CD14-positive monocyte (primary cell): ENCODE results near the gene NIPBL. TPM values are rescaled to one million over a fixed set of nuclear protein-coding genes. Genes with fewer than 3 reads are reported as not detected.

Experiments used
- DNase-seq, 3 donors: peaks; one replicate each; pipeline ENCODE4 v3.0.0-alpha.2; 2011 to 2022
- H2AFZ ChIP-seq: 2 replicates; pipeline ENCODE4 v1.6.0; 2012; ENCODE audit warnings: mild to moderate bottlenecking, low read depth, low read length, inconsistent platforms; ENCODE audit not compliant: insufficient read depth, poor library complexity, severe bottlenecking
- H3K27ac ChIP-seq, 2 donors: 1 replicate in 1 of 2; 2 replicates in 1 of 2; pipeline ENCODE4 v1.5.1; 2012 to 2013; ENCODE audit warnings: low read length in 2 of 2, control low read depth in 1 of 2, inconsistent platforms in 1 of 2, low read depth in 1 of 2, mild to moderate bottlenecking in 1 of 2
- H3K27me3 ChIP-seq, 2 donors: one replicate each; pipeline versions ENCODE4 v1.6.0 to v1.6.1; 2011 to 2013; ENCODE audit warnings: low read length in 2 of 2; ENCODE audit not compliant: control insufficient read depth in 2 of 2, insufficient read depth in 2 of 2
- H3K36me3 ChIP-seq, 2 donors: replicated peaks in 1 of 2; 1 replicate in 1 of 2; 2 replicates in 1 of 2; pipeline versions ENCODE4 v1.5.1 to v1.6.1; 2012 to 2013; ENCODE audit warnings: low read length in 2 of 2, control low read depth in 1 of 2, inconsistent platforms in 1 of 2, mild to moderate bottlenecking in 1 of 2; ENCODE audit not compliant: insufficient read depth in 2 of 2, control insufficient read depth in 1 of 2
- H3K4me1 ChIP-seq, 2 donors: 1 replicate in 1 of 2; 2 replicates in 1 of 2; pipeline versions ENCODE4 v1.5.1 to v1.6.1; 2012 to 2013; ENCODE audit warnings: low read length in 2 of 2, control low read depth in 1 of 2, inconsistent platforms in 1 of 2, mild to moderate bottlenecking in 1 of 2, moderate library complexity in 1 of 2; ENCODE audit not compliant: insufficient read depth in 2 of 2, control insufficient read depth in 1 of 2
- H3K4me2 ChIP-seq: replicated peaks from 2 replicates; pipeline ENCODE3; 2012; ENCODE audit warnings: low read length, moderate library complexity, mild to moderate bottlenecking; ENCODE audit not compliant: poor library complexity, severe bottlenecking; ENCODE audit errors: extremely low read depth
- H3K4me3 ChIP-seq, 3 experiments: fragments of 200-600 bp in 1 of 3; sonication (generic) in 1 of 3; replicated peaks in 1 of 3; 1 replicate in 2 of 3; 2 replicates in 1 of 3; pipeline ENCODE4 v1.5.1; 2011 to 2013; ENCODE audit warnings: low read length in 3 of 3, mild to moderate bottlenecking in 3 of 3, control low read depth in 2 of 3, low read depth in 2 of 3, inconsistent platforms in 1 of 3, moderate library complexity in 1 of 3
- H3K79me2 ChIP-seq: 2 replicates; pipeline ENCODE4 v1.6.0; 2012; ENCODE audit warnings: mild to moderate bottlenecking, control low read depth, inconsistent platforms, low read length, moderate library complexity; ENCODE audit not compliant: insufficient read depth
- H3K9ac ChIP-seq: 2 replicates; pipeline ENCODE4 v1.6.0; 2017; ENCODE audit warnings: low read length, mild to moderate bottlenecking; ENCODE audit not compliant: insufficient read depth, poor library complexity, severe bottlenecking
- H3K9me3 ChIP-seq, 2 donors: replicated peaks in 1 of 2; 1 replicate in 1 of 2; 2 replicates in 1 of 2; pipeline versions ENCODE4 v1.5.1 to v1.6.1; 2012 to 2013; ENCODE audit warnings: low read length in 2 of 2, control low read depth in 1 of 2; ENCODE audit not compliant: control insufficient read depth in 1 of 2, insufficient read depth in 1 of 2
- H4K20me1 ChIP-seq: 2 replicates; pipeline ENCODE4 v1.6.0; 2012; ENCODE audit warnings: mild to moderate bottlenecking, low read length, control low read depth, moderate library complexity; ENCODE audit not compliant: insufficient read depth
- H3K27ac Mint-ChIP-seq, 7 donors: one replicate each; pipeline ENCODE4 v1.8.0; 2020; ENCODE audit warnings: mild to moderate bottlenecking in 7 of 7, mixed read lengths in 7 of 7, moderate library complexity in 6 of 7, inconsistent platforms in 2 of 7
- H3K27me3 Mint-ChIP-seq, 3 donors: one replicate each; pipeline ENCODE4 v1.8.0; 2021 to 2022; ENCODE audit warnings: low read depth in 3 of 3, mild to moderate bottlenecking in 3 of 3, mixed read lengths in 3 of 3, moderate library complexity in 3 of 3, inconsistent platforms in 1 of 3
- H3K36me3 Mint-ChIP-seq, 2 donors: one replicate each; pipeline ENCODE4 v1.8.0; 2020; ENCODE audit warnings: mixed read lengths in 2 of 2, inconsistent platforms in 1 of 2, mild to moderate bottlenecking in 1 of 2
- H3K4me1 Mint-ChIP-seq: one replicate; pipeline ENCODE4 v1.8.0; 2020; ENCODE audit warnings: mild to moderate bottlenecking, mixed read lengths
- H3K4me3 Mint-ChIP-seq, 2 donors: one replicate each; pipeline ENCODE4 v1.8.0; 2020; ENCODE audit warnings: mild to moderate bottlenecking in 2 of 2, mixed read lengths in 2 of 2, moderate library complexity in 1 of 2
- H3K9me3 Mint-ChIP-seq, 7 donors: one replicate each; pipeline ENCODE4 v1.8.0; 2020 to 2022; ENCODE audit warnings: mixed read lengths in 7 of 7, mild to moderate bottlenecking in 6 of 7, moderate library complexity in 6 of 7, inconsistent platforms in 2 of 7
- WGBS: methylation state at CpG from one replicate; pipeline ENCODE4 v1.1.5; 2013; ENCODE audit warnings: missing lambda C conversion rate; ENCODE audit not compliant: insufficient coverage; 5-methylcytosine and 5-hydroxymethylcytosine counted together
- intact Hi-C, 2 donors: fragments of 100-400 bp; cut with micrococcal nuclease; formaldehyde crosslinking; loops; one replicate each; pipeline versions ENCODE4 v1.15.0 to v1.15.1; 2023
- polyA plus RNA-seq, 3 donors: library from polyadenylated mRNA; depleted of rRNA in 1 of 3; unstranded in 2 of 3; stranded (reverse) in 1 of 3; fragments of 300-500 nt in 2 of 3; fragments of >200 nt in 1 of 3; fragmentation: Illumina TruSeq in 2 of 3; gene quantifications; 1 replicate in 2 of 3; 2 replicates in 1 of 3; pipeline ENCODE4 v1.2.3, GENCODE V29; 2012 to 2021
- TF ChIP-seq, protein P1 (sequence below): fragments of 200-600 bp; IDR thresholded peaks from one replicate; pipeline ENCODE4 v1.8.0; 2022; ENCODE audit warnings: antibody characterized with exemption, mild to moderate bottlenecking

NIPBL gene
- polyA plus RNA-seq, 3 donors: 6.6 to 36.0 (median 16.2) TPM

DNA sequence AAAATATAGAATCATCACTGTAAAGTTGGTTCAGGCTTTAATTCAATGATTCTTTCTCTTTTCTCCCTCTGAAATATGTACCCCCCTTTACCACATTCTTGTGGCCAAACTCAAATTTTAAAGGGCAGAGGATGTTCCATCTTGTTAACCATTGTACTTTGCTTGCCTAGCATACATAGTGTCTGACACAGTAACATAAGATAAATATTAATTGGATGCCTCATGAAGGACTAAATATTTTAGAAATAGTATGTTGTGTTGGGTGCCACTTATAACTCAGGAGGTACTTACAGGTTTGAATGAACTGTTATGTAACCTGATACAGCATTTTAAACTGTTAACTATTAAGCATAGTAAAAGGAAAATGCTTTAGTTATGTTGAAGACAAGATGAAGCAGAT is 71.5 kb downstream of the NIPBL start:
- intact Hi-C loops: loop anchor here in 1 of 2 donors (10.0 kb wide), 1 partner anchor 203 kb away; no protein-coding TSS in a partner anchor
- H3K4me1 Mint-ChIP-seq: peaks cover 16% of the 10 kb centered on the region
- H3K36me3 Mint-ChIP-seq: no peaks in the 10 kb centered on the region
- Histone ChIP-seq H3K4me1 (peaks cover 2 to 14% of the 10 kb centered on the region in 2 donors), H2AFZ (no peak overlapping the region), H3K9ac (no peak overlapping the region), H3K36me3 (no peaks in the 10 kb centered on the region), H3K9me3 (no peaks in the 10 kb centered on the region), H3K4me3 (no peak overlapping the region), H3K79me2 (peaks cover 98% of the 10 kb centered on the region), H4K20me1 (peaks cover 100% of the 10 kb centered on the region), H3K27me3 (no peaks in the 10 kb centered on the region), H3K4me2 (no peak overlapping the region), H3K27ac (peak overlapping the region in 1 of 2 donors; percentile 22)
- H3K4me3 Mint-ChIP-seq: no peak overlapping the region
- H3K27me3 Mint-ChIP-seq: no peaks in the 10 kb centered on the region
- TF ChIP-seq, protein P1, sequence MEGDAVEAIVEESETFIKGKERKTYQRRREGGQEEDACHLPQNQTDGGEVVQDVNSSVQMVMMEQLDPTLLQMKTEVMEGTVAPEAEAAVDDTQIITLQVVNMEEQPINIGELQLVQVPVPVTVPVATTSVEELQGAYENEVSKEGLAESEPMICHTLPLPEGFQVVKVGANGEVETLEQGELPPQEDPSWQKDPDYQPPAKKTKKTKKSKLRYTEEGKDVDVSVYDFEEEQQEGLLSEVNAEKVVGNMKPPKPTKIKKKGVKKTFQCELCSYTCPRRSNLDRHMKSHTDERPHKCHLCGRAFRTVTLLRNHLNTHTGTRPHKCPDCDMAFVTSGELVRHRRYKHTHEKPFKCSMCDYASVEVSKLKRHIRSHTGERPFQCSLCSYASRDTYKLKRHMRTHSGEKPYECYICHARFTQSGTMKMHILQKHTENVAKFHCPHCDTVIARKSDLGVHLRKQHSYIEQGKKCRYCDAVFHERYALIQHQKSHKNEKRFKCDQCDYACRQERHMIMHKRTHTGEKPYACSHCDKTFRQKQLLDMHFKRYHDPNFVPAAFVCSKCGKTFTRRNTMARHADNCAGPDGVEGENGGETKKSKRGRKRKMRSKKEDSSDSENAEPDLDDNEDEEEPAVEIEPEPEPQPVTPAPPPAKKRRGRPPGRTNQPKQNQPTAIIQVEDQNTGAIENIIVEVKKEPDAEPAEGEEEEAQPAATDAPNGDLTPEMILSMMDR: no peak
- no peak for DNase-seq
- H3K9me3 Mint-ChIP-seq: no peaks in the 10 kb centered on the region
- peak overlapping the region in 1 of 7 donors; percentile 2 for H3K27ac Mint-ChIP-seq

DNA sequence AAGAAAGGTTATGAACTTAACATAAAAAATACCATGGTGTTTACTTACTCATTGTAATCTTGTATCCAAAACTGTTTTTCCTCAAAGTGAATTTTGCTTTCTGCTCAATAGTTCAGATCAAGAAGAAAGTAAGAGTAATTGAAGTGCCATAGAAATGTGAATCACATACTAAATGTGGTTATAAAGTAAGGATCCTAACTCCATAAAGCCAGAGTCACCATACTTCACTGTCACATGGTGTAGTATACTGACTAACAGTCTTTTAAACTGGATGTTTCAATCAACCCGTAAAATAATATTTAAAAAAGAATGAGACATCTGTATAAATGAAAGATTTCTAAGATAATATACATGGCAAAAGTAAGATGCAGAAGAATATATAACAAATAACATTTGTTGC is 72.1 kb downstream of the NIPBL start:
- H2AFZ ChIP-seq: no peak overlapping the region
- H3K9ac ChIP-seq: no peak overlapping the region
- peaks cover 0 to 4% of the 10 kb centered on the region in 2 donors for H3K36me3 ChIP-seq
- H3K4me3 Mint-ChIP-seq: no peak overlapping the region
- no peaks in the 10 kb centered on the region for H3K27me3 ChIP-seq
- no peak overlapping the region for H3K27ac Mint-ChIP-seq
- H3K9me3 Mint-ChIP-seq: no peaks in the 10 kb centered on the region
- TF ChIP-seq, protein P1: no peak
- H3K4me1 Mint-ChIP-seq: peaks cover 16% of the 10 kb centered on the region
- H3K9me3 ChIP-seq: no peaks in the 10 kb centered on the region
- H3K27ac ChIP-seq: peak overlapping the region in 1 of 2 donors; percentile 22
- no peak overlapping the region for H3K4me3 ChIP-seq
- H3K4me1 ChIP-seq: peaks cover 2 to 14% of the 10 kb centered on the region in 2 donors
- WGBS: no CpG with 5 or more reads among the region's 1 CpG
- no peaks in the 10 kb centered on the region for H3K27me3 Mint-ChIP-seq
- intact Hi-C loops: loop anchor here in 1 of 2 donors (10.0 kb wide), 1 partner anchor 204 kb away; no protein-coding TSS in a partner anchor
- no peak overlapping the region for H3K4me2 ChIP-seq
- H3K36me3 Mint-ChIP-seq: no peaks in the 10 kb centered on the region
- peaks cover 100% of the 10 kb centered on the region for H4K20me1 ChIP-seq
- H3K79me2 ChIP-seq: peaks cover 99% of the 10 kb centered on the region
- DNase-seq: no peak
